ENCODE measurements around the gene NAA40. TPM values are rescaled to one million over a fixed set of nuclear protein-coding genes. Genes with fewer than 3 reads are reported as not detected.

The NAA40 gene
- total and polyA plus RNA-seq, 2 of the 13 experiments (the other 11 are each of a cell fraction or from before 2014, with no cell fraction given), result 11.1 to 17.9 TPM

- no peak for TF ChIP-seq MTF1 (CRISPR knock-in tag; IDR thresholded peaks at IDR 0.05)
Observed at GRCh38 chr11:63997104-63997700, 58.4 kb downstream of the NAA40 start (continued).

GRCh38 chr11:63997801-63998337 lies 59.1 kb downstream of the NAA40 start:
- DNase-seq (ENCODE audit: low spot score), result no peak
- no peak overlapping the region for H3K9ac ChIP-seq (ENCODE audit: insufficient read depth, low read depth, low read length)
- 91% methylated on average over 10 of the region's 11 CpGs for WGBS (ENCODE audit: low lambda C conversion rate)
- POLR2A ChIA-PET, result interaction anchor here (1.2 kb wide), 1 partner anchor 10 kb away, joined by 4 read pairs; no protein-coding TSS in a partner anchor
- no TSS peak for BruUV-seq (replicated peaks)
- H3K27me3 ChIP-seq (ENCODE audit: control insufficient read depth in 1 of 2, insufficient read depth in 2 of 2, low read length in 2 of 2), result no peaks in the 10 kb centered on the region
- no peaks in the 10 kb centered on the region for H3K9me3 ChIP-seq (ENCODE audit: low read length)
- peak; percentile 67; the same call in 1 of the 2 replicates for TF ChIP-seq HNRNPL (IDR thresholded peaks at IDR 0.05; ENCODE audit: low read depth, low read length)
- peak; percentile 64 for TF ChIP-seq AGO2 (optimal IDR thresholded peaks at IDR 0.05; ENCODE audit: low read depth, low read length)
- TF ChIP-seq AKNA (CRISPR knock-in tag; IDR thresholded peaks at IDR 0.05; ENCODE audit: borderline replicate concordance), result no peak
- TF ChIP-seq RBFOX2 (IDR thresholded peaks at IDR 0.05; ENCODE audit: low read depth, low read length), result peak; percentile 27; the same call in 1 of the 2 replicates
- TF ChIP-seq ESRRA (CRISPR knock-in tag; IDR thresholded peaks at IDR 0.05; ENCODE audit: low read depth), result no peak
- intact Hi-C loops (cut with micrococcal nuclease; ENCODE audit: unreplicated experiment), result no loop called here
- no peak for ATAC-seq
- CTCF ChIA-PET (ENCODE audit: low intra/inter-chr PET ratio, low total read pairs), result no interaction called here
- H3K4me3 ChIP-seq (replicated peaks in 1 of 3; ENCODE audit: insufficient read depth in 1 of 3, low read depth in 2 of 3, low read length in 3 of 3), result no peak overlapping the region
- in situ Hi-C loops (cut with HindIII; ENCODE audit: extremely low pct_ligation_motif_present, low pct_unique_long_range_greater_than_20kb), result no loop called here
- H3K4me1 ChIP-seq (ENCODE audit: insufficient read depth, low read length), result no peaks in the 10 kb centered on the region
- no peak overlapping the region for H3K27ac ChIP-seq (ENCODE audit: extremely low read length, insufficient read depth, low read length)
- no peak overlapping the region for H3K4me2 ChIP-seq (ENCODE audit: low read depth, low read length)
- no peak overlapping the region for H2AFZ ChIP-seq (ENCODE audit: low read length)
- no peaks in the 10 kb centered on the region; the same call in 1 of the 2 replicates for H4K20me1 ChIP-seq (ENCODE audit: insufficient read depth, low read length)
- no peaks in the 10 kb centered on the region for H3K79me2 ChIP-seq (ENCODE audit: insufficient read depth, low read length)
- FAIRE-seq, result no peak
- peaks cover 13 to 36% of the 10 kb centered on the region in 2 experiments; a peak in 4 of 5 replicates for H3K36me3 ChIP-seq (replicated peaks in 1 of 2; ENCODE audit: control insufficient read depth in 1 of 2, insufficient read depth in 2 of 2, low read length in 2 of 2)
